ENCODE measurements around the gene LRP4. TPM values are rescaled to one million over a fixed set of nuclear protein-coding genes. Genes with fewer than 3 reads are reported as not detected.

The LRP4 gene
- total RNA-seq, 1 experiment from 2014 or later: 11.6 TPM

DNA sequence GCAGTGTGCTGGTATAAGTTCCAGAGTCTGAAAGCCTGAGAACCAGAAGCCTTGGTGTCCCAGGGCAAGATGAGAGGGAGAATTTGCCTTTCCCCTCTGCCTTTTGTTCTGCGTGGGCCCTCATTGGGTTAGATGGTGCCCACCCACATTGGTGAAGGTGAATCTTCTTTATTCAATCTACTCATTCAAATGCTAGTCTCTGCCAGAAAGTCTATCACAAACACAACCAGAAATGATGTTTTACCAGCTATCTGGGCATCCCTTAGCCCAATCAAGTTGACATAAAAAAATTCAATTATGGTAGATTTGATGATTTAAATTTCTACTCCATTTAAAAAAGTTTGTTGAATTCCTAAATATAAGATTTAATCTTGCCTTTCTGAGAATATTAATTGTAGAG lies 40.4 kb upstream of the LRP4 start:
- Histone ChIP-seq H3K56ac (ENCODE audit: insufficient read length, low read depth, low read length) (no peak overlapping the region), H2AK5ac (ENCODE audit: insufficient read length, low read length) (no peak overlapping the region), H3K4ac (ENCODE audit: low read depth, low read length) (no peak overlapping the region), H4K20me1 (ENCODE audit: control insufficient read depth, insufficient read depth, insufficient read length) (no peaks in the 10 kb centered on the region), H3K27ac (ENCODE audit: insufficient read length, low read depth, low read length) (no peak overlapping the region), H2BK12ac (ENCODE audit: insufficient read length, low read depth, low read length) (no peak overlapping the region), H3K23me2 (ENCODE audit: insufficient read length, low read depth, low read length, poor library complexity, severe bottlenecking) (no peaks in the 10 kb centered on the region), H2BK120ac (ENCODE audit: low read depth, low read length, poor library complexity, severe bottlenecking) (no peak overlapping the region), H2AFZ (ENCODE audit: low read length) (no peak overlapping the region), H4K5ac (ENCODE audit: insufficient read length, low read depth, low read length) (no peak overlapping the region), H3K27me3 (ENCODE audit: insufficient read depth, low read length) (no peaks in the 10 kb centered on the region), H2BK15ac (ENCODE audit: low read depth, low read length) (no peak overlapping the region), H3K79me1 (ENCODE audit: insufficient read depth, low read depth, low read length, poor library complexity, severe bottlenecking) (no peaks in the 10 kb centered on the region), H3T11ph (ENCODE audit: low read length) (no peak overlapping the region), H3K14ac (ENCODE audit: insufficient read depth, low read length) (no peak overlapping the region), H4K91ac (ENCODE audit: insufficient read length, low read depth, low read length) (no peak overlapping the region), H3K4me2 (ENCODE audit: insufficient read depth, insufficient read length, low read length) (no peak overlapping the region), H3K4me1 (ENCODE audit: insufficient read depth, low read length) (no peaks in the 10 kb centered on the region), H3K9ac (ENCODE audit: extremely low read depth, insufficient read length, low read length) (no peak overlapping the region), H3K9me3 (ENCODE audit: control insufficient read depth, low read depth, low read length) (peaks cover 4% of the 10 kb centered on the region), H2BK5ac (ENCODE audit: insufficient read length, low read length) (no peak overlapping the region), H4K8ac (replicated peaks; ENCODE audit: insufficient read length, low read depth, low read length) (no peak overlapping the region), H2BK20ac (ENCODE audit: low read depth, low read length, poor library complexity, severe bottlenecking) (no peak overlapping the region), H3K18ac (ENCODE audit: insufficient read length, low read depth, low read length) (no peak overlapping the region), H3K79me2 (ENCODE audit: insufficient read depth, low read length) (no peaks in the 10 kb centered on the region), H3K23ac (ENCODE audit: insufficient read length, low read depth, low read length) (no peak overlapping the region)
- no peak overlapping the region for H3K4me3 Mint-ChIP-seq
- TF ChIP-seq, protein P1, sequence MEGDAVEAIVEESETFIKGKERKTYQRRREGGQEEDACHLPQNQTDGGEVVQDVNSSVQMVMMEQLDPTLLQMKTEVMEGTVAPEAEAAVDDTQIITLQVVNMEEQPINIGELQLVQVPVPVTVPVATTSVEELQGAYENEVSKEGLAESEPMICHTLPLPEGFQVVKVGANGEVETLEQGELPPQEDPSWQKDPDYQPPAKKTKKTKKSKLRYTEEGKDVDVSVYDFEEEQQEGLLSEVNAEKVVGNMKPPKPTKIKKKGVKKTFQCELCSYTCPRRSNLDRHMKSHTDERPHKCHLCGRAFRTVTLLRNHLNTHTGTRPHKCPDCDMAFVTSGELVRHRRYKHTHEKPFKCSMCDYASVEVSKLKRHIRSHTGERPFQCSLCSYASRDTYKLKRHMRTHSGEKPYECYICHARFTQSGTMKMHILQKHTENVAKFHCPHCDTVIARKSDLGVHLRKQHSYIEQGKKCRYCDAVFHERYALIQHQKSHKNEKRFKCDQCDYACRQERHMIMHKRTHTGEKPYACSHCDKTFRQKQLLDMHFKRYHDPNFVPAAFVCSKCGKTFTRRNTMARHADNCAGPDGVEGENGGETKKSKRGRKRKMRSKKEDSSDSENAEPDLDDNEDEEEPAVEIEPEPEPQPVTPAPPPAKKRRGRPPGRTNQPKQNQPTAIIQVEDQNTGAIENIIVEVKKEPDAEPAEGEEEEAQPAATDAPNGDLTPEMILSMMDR (conservative IDR thresholded peaks at IDR 0.05): no peak
- peaks cover 10 to 12% of the 10 kb centered on the region in 2 experiments for H3K9me3 Mint-ChIP-seq
- H3K4me1 Mint-ChIP-seq: peaks cover 0 to 2% of the 10 kb centered on the region in 2 experiments; a peak in 1 of 4 replicates
- H3K27me3 Mint-ChIP-seq (ENCODE audit: low read depth): no peaks in the 10 kb centered on the region
- H3K36me3 Mint-ChIP-seq (ENCODE audit: insufficient read depth in 1 of 3, low read depth in 3 of 3): peaks cover 9 to 26% (median 18%) of the 10 kb centered on the region in 3 experiments; a peak in 6 of 7 replicates
- H3K27ac Mint-ChIP-seq: no peak overlapping the region
- WGBS (ENCODE audit: extremely low coverage, insufficient read length, low lambda C conversion rate): no CpG with 5 or more reads among the region's 1 CpG
- DNase-seq: no peak
